Activated CD4-positive, alpha-beta T cell treated with anti-CD3 and anti-CD28 coated beads, Interleukin-2, amount 50 U/mL, for 24 hours (primary cell): ENCODE results near the gene EMSY.

Experiments
- DNase-seq, 2 donors: peaks; one replicate each; pipeline ENCODE4 v3.0.0-alpha.2; 2020; ENCODE audit warnings: low read depth in 1 of 2, low spot score in 1 of 2

The EMSY gene

DNA sequence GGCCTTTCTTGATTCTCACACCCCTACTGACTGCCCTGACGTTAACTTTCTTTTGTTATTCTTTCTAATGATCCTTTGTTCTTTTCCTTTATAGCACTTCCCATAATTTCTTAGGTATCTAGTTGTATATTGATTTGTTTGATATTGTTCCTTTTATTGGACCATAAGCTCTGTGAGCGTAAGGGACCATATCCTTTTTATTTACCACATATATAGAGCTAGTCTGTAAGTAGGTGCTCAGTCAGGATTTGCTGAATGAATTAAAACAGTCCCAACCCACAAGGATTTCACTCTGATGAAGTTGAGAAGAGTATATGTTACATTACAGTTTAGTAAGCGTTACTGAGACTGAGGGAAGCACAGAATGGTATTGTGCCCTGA is 68.8 kb downstream of the EMSY start:
- DNase-seq: no peak

- DNase-seq: no peak
These were observed 70.7 kb downstream of the EMSY start for GRCh38 chr11:76515494-76515893.

DNA sequence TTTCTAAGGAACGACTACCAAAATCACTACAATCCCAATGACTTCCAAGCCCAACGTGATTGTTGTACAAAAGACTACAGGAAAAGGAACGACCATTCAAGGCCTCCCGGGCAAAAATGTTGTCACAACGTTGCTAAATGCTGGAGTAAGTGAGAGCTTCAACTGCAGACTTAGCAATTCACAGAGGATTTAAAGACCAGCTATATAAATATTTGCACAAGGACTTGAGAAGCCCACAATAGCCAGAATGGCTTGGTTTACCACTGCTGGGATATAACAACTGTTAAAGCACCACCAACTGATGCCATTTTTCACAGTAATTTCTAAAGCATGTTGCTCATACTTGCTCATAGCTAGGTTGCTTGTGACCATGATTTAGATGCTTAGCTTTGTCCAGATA is 78.3 kb downstream of the EMSY start:
- no peak for DNase-seq

DNA sequence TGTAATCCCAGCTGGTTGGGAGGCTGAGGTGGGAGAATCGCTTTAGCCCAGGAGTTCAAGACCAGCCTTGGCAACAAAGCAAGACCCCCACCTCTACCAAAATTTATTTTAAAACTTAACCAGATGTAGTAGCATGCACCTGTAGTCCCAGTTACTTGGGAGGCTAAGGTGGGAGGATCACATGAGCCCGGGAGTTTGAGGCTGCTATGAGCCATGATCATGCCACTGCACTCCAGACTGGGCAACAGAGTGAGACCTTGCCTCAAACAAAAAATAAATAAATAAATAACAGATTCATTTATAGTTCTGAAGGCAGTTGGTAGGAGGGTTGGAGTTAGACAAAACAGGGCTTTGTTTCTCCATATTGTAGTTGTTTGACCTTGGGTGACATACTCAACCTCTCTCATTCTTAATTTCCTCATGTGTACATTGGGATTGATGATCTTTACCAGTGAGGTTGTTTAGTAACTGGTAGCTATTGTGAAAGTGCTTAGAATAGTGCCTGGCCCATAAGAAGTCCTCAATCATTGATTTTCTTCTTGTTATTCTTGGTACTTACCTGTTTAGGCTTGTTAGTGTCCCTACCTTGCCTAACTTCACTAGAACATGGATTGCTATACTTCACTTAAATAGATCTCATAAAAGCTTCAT is 79.1 kb downstream of the EMSY start:
- no peak for DNase-seq

GRCh38 chr11:76524461-76524860 is 79.6 kb downstream of the EMSY start:
- no peak for DNase-seq

GRCh38 chr11:76524919-76525318 is 80.1 kb downstream of the EMSY start:
- no peak for DNase-seq

GRCh38 chr11:76526878-76527277 is 82.1 kb downstream of the EMSY start:
- DNase-seq: no peak

DNA sequence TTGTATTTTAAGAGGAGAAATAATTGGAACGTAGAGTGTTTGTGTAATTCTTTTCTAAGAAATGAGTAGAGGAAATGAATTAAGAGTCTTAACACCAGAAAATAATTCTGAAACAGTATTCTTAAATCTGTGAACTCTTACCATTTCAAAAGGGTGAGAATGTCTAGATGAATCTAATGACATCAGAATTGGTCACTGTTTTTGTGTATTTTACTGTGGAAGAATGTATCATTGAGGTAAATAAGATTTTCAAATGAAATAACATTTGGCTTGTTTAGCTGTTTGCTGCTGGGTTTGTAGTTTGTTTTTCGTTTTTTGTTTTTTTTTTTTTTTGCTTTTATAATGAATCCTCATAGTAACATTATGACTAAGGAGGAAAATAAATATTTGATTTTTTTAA is 97.6 kb downstream of the EMSY start:
- no peak for DNase-seq

DNA sequence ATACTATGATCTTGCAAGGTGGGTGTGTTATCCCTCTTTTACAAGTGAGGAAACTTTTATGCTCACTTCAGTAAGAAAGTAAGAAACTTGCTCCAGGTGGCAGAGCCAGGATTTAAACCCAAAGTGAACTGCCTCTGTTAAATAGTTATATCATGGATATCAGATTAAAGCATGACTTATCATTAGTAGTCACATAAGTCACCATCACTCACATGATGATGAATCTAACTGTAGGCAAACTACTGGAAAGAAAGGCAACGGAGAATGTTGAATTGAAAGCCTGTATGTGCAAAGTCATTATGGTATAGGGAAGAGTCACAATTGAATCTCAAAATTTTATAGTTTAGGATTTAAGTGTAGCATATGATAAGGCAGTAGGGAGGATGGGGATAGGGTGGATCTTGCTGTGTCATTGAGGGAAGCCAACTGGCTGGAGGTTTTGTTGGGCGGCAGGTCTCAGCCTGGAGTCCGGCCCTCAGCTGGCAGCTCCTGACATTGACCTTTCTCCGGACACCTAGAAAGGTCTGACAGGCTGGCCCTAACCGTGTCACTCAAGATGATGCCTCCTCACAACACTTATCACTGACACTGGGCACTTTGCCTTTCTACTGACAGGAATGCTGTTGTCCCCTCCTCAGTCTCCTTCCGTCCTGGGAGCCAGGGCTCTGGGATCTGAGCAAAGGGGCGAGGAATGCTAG is 98.3 kb downstream of the EMSY start:
- DNase-seq: no peak

DNA sequence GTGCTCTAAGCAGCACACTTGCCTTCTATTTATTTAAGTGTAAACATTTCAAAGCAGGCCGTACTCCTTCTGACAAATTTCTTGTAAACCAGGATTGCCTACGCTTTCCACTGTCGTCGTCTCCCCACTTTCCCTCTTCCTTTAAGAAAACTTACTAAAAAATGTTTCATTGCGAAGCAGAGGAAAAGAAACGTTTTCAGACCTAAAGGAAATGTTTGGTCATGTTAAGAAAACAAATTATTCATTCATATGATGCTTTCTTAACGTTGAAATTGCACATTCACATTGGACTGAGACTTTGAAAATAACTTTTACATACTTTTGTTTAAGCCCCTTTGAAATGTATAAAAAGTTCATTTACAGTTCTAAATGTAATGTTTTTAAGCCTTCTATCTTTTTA is 106.0 kb downstream of the EMSY start:
- DNase-seq: no peak

DNA sequence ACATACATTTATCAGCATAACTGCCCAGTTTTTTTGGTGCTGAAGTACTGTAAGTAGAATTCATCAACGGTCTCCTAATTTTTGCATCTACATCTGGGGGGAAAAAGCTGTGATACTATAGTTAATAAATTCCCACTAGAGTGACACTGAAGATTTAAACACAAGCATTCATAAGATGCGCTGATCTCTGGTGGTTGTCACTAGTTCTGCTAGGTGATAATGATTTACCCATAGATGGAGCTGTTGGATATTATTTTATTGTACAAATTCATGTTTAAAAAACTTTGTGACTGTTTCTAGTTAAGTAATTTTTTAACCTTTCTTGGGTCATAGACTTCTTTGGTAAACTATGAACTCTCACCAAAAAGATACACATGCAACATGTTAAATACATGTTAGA is 106.6 kb downstream of the EMSY start:
- DNase-seq: no peak

DNA sequence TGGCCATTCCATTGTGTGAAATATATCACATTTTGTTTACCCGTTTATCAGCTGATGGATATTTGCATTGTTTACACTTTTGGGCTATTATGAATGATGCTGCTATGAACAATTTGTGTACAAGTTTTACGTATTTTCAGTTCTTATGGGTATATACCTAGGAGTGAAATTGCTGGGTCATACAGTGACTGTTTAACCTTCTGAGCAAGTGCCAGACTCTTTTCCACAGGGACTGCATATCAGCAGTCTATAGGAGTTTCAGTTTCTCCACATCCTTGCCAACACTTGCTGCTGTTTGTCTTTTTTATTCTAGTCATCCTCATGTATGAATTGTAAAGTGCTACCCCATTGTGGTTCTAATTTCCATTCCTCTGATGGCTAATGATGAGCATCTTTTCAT is 108.2 kb downstream of the EMSY start:
- no peak for DNase-seq

DNA sequence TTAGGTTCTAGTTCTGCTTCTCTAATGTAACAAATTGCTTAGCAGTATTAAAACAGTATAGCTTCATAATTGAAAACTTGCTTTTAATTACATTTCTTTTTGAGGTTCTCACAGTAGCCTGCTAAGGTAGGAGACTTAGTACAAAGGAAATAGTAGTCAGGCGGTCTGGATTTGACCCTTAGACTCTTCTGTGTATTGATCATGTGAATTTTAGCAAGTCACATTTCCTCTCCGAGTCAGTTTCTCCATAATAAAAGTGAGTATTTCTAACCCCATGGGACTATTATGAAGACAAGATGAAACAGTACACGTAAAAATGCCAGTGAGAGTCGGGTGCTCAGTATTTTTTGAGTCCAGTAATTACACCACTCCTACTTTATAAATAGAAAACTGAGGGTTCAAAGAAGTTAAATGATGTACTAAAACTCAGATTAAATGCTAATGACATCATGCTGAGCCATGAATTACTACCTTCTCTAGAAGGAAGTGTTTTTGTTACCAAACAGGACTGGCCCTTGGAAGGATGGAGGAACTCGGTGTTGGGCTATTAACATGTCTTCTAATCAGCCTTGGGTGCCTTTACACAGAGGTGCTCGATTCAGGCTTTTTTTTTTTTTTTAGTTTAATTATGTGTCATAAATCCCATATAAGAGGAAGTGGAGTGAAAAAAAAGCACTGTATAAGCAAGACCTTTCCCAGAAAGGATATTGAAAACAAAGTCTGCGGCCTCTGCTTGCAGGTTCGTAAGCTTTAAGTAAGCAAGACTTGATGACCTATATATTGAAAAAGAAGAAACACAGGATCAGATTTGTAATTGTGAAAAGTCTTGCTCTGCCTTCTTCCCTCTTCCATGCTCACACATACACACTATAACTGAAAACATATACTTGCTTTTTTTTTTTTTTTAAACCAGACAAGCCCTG is 109.0 kb downstream of the EMSY start:
- no peak for DNase-seq

DNA sequence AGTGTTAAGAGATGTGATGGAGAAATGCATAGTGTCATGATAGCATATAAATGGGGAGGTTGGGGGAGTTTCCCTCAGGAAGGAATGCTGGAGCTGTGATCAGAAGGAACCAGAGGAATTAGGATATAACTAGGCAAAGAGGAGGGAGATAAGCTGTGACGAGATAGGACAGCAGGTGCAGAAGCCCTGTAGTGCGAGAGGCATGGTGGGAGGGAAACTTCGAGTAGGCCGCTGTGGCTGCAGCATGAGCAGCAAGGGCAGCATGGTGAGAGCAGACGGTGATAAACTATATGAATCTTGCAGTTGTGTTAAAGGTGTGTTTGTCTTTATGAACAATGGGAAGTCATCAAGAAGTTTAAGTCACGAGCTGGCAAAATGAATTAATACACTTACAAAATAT is 109.9 kb downstream of the EMSY start:
- DNase-seq: no peak

- DNase-seq: no peak
These were observed 112.6 kb downstream of the EMSY start for GRCh38 chr11:76557466-76557865.

GRCh38 chr11:76558473-76558872 is 113.7 kb downstream of the EMSY start:
- no peak for DNase-seq

GRCh38 chr11:76558891-76559290 is 114.1 kb downstream of the EMSY start:
- no peak for DNase-seq

DNA sequence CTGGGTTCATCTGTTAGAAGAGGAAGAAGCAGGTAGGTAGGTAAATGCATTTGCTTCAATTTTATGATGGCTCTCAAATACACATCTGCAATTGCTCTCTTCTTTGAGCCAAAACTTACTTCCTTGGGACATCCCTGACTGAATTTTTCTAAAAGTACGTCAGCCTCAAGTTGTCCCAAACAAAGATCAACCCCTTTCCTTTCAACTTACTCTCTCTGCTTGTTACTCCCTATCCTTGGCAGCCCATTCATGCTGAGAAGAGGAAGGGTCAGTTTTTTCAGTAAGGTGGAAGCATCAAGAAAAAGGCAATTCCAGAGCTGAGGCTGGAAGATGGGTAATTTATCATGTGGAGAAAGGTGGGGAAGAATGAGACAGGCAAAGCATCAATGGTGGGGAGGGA is 114.5 kb downstream of the EMSY start:
- no peak for DNase-seq

- peak in 1 of 2 donors; percentile 5 for DNase-seq
These were observed 115.4 kb downstream of the EMSY start for GRCh38 chr11:76560219-76560618.

DNA sequence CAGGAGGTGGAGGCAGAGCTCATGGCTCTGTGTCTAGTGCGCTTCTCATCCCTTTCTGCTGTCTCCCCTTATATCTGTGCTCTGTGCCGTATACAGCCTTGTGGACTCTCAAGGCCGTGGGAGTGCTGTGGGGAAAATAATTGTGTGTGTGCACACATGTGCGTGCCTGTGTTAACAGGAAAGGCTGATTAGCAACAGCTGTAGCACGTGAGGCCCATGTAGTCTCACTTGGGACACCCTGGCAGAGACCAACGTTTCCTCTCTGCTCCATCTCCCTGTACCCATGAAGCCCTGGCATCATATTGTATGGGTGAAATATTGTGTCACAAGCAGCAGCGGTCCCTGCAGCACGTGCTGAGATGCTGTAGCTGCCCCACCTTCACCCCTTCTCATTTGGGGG is 116.4 kb downstream of the EMSY start:
- DNase-seq: no peak

DNA sequence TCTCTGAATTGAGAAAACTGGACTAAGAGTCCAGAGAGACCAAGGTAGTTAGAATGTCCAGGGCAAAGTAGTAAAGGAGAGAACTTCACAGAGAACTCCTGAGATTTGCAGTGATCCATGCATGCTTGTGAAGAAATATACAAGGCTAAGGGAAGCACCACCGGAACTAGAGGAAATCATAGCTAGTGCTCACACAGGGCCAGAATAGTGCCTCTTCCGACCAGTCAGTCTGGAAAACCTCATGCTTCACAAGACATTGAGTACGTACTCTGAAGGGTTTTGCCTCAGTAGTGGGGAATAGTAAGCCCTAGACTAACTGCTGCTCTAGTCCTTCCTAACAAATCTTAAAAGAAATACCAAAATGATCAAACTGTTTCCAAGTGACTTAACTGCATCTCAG is 117.7 kb downstream of the EMSY start:
- DNase-seq: no peak

DNA sequence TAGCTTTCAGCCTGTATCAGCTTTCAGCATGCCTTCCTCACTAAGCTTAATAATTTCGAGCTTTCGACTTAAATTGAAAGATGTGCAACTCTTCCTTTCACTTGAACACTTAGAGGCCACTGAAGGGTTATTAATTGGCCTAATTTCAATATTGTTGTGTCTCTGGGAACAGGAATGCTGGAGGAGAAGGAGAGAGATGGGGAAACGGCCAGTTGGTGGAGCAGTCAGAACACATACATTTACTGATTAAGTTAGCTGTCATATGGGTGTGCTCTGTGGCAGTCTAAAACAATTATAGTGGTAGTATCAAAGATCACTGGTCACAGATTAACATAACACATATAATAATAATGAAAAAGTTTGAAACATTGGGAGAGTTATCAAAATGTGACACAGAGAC is 119.5 kb downstream of the EMSY start:
- DNase-seq: no peak
